HCT116 (cell line): Measurements from ENCODE around the gene KLF6. TPM values are rescaled to one million over a fixed set of nuclear protein-coding genes. Genes with fewer than 3 reads are reported as not detected.

ENCODE experiments used
- ATAC-seq: fragments of 200-7000 bp; cut with Tn5 transposase; 2 replicates; pipeline ENCODE4 v1.9.1; 2020; ENCODE audit warnings: mild to moderate bottlenecking, moderate library complexity
- BruUV-seq: library from RNA; stranded (reverse); fragments of 400-500 nt; replicated peaks from 2 replicates; lab custom pipeline; 2021; lab: Mats Ljungman, UMichigan
- CTCF ChIA-PET: fragments of 300-600 bp; sonication (Branson Sonifier 250); formaldehyde crosslinking; loops from one replicate; lab custom pipeline; 2021; ENCODE audit warnings: antibody characterized with exemption; lab: Charles Lee
- POLR2A ChIA-PET: fragments of 300-600, 350-600 bp; sonication (Branson Sonifier 250); formaldehyde crosslinking; loops from one replicate; lab custom pipeline; 2021; ENCODE audit warnings: antibody characterized with exemption; lab: Charles Lee
- RAD21 ChIA-PET, 2 experiments: fragments of 300-600 bp; sonication (Branson Sonifier 250); formaldehyde crosslinking; loops; one replicate each; lab custom pipeline; 2023; ENCODE audit warnings: low total read pairs in 2 of 2; ENCODE audit not compliant: uncharacterized antibody in 2 of 2, unreplicated experiment in 2 of 2, low non-redundant PET in 1 of 2; lab: Charles Lee
- DNase-seq: peaks from one replicate; pipeline ENCODE4 v3.0.0-alpha.2; 2010; ENCODE audit warnings: low read depth, low spot score
- H2AFZ ChIP-seq: fragments of 200-600 bp; shearing (Covaris generic), sonication (generic); 2 replicates; pipeline ENCODE4 v1.6.1; 2017; ENCODE audit warnings: low read depth, mixed run types, mixed read lengths, antibody characterized with exemption, low read length; ENCODE audit not compliant: poor library complexity, severe bottlenecking
- H3K27ac ChIP-seq: 2 replicates; pipeline ENCODE4 v1.5.1; 2012; ENCODE audit warnings: low read depth, low read length
- H3K27me3 ChIP-seq: fragments of 200-600 bp; sonication (generic); 2 replicates; pipeline ENCODE4 v1.6.1; 2016; ENCODE audit warnings: mixed run types, low read length, mixed read lengths; ENCODE audit not compliant: insufficient read depth
- H3K36me3 ChIP-seq, 2 experiments: fragments of 200-500 bp in 1 of 2; fragments of 200-600 bp in 1 of 2; sonication (Bioruptor generic) in 1 of 2; sonication (generic) in 1 of 2; 2 replicates each; pipeline versions ENCODE4 v1.5.1 to v1.6.1; 2014 to 2016; ENCODE audit warnings: low read length in 2 of 2, inconsistent platforms in 1 of 2, mixed read lengths in 1 of 2, mixed run types in 1 of 2; ENCODE audit not compliant: insufficient read depth in 2 of 2, control insufficient read depth in 1 of 2
- H3K4me1 ChIP-seq, 2 experiments: fragments of 200-600 bp in 1 of 2; sonication (generic) in 1 of 2; 2 replicates each; pipeline versions ENCODE4 v1.5.1 to v1.6.1; 2012 to 2017; ENCODE audit warnings: low read length in 2 of 2, inconsistent platforms in 1 of 2, mild to moderate bottlenecking in 1 of 2, mixed read lengths in 1 of 2, mixed run types in 1 of 2, moderate library complexity in 1 of 2; ENCODE audit not compliant: insufficient read depth in 2 of 2, control insufficient read depth in 1 of 2
- H3K4me2 ChIP-seq: fragments of 200-600 bp; sonication (generic); 2 replicates; pipeline ENCODE4 v1.6.1; 2017; ENCODE audit warnings: mixed run types, low read length, mixed read lengths
- H3K4me3 ChIP-seq, 2 experiments: fragments of 200-600 bp in 1 of 2; sonication (generic) in 1 of 2; replicated peaks in 1 of 2; 2 replicates each; pipeline ENCODE4 v1.5.1; 2011 to 2016; ENCODE audit warnings: low read length in 2 of 2, control low read depth in 1 of 2, low read depth in 1 of 2, mild to moderate bottlenecking in 1 of 2, mixed read lengths in 1 of 2, mixed run types in 1 of 2
- H3K79me2 ChIP-seq: fragments of 200-600 bp; sonication (generic); 2 replicates; pipeline ENCODE4 v1.6.1; 2017; ENCODE audit warnings: mild to moderate bottlenecking, mixed run types, low read length, moderate library complexity, mixed read lengths; ENCODE audit not compliant: insufficient read depth
- H3K9ac ChIP-seq: fragments of 200-600 bp; sonication (generic); 2 replicates; pipeline ENCODE4 v1.6.1; 2016; ENCODE audit warnings: low read length, mixed read lengths
- H3K9me2 ChIP-seq: fragments of 200-600 bp; sonication (generic), shearing (Covaris generic); 2 replicates; pipeline ENCODE4 v1.6.1; 2017; ENCODE audit warnings: mixed run types, mild to moderate bottlenecking, moderate library complexity; ENCODE audit not compliant: insufficient read depth
- H3K9me3 ChIP-seq, 2 experiments: fragments of 200-500 bp in 1 of 2; fragments of 200-600 bp in 1 of 2; sonication (Bioruptor generic) in 1 of 2; sonication (generic) in 1 of 2; 2 replicates each; pipeline ENCODE4 v1.6.1; 2014 to 2017; ENCODE audit warnings: low read length in 2 of 2, mixed read lengths in 2 of 2, inconsistent platforms in 1 of 2, low read depth in 1 of 2, mild to moderate bottlenecking in 1 of 2, mixed run types in 1 of 2, moderate library complexity in 1 of 2; ENCODE audit not compliant: control insufficient read depth in 1 of 2, insufficient read depth in 1 of 2
- H4K20me1 ChIP-seq: fragments of 200-600 bp; sonication (generic), shearing (Covaris generic); 2 replicates; pipeline ENCODE4 v1.6.1; 2017; ENCODE audit warnings: mixed run types, mild to moderate bottlenecking, moderate library complexity; ENCODE audit not compliant: insufficient read depth
- ATF3 ChIP-seq: IDR thresholded peaks from 2 replicates; pipeline ENCODE4 v1.6.1; 2012
- CBX3 ChIP-seq: IDR thresholded peaks from 2 replicates; pipeline ENCODE4 v1.6.1; 2012; ENCODE audit warnings: low read depth
- CEBPB ChIP-seq: IDR thresholded peaks from 2 replicates; pipeline ENCODE4 v1.6.1; 2012; ENCODE audit warnings: low read depth
- CTCF ChIP-seq, 3 experiments: fragments of 200-600 bp in 1 of 3; sonication (generic) in 1 of 3; IDR thresholded peaks in 2 of 3; conservative IDR thresholded peaks in 1 of 3; 2 replicates each; pipeline ENCODE4 v1.5.1; 2012 to 2017; ENCODE audit warnings: low read depth in 2 of 3, low read length in 2 of 3, antibody characterized with exemption in 1 of 3, borderline replicate concordance in 1 of 3, control low read depth in 1 of 3, mild to moderate bottlenecking in 1 of 3, mixed read lengths in 1 of 3, mixed run types in 1 of 3, moderate library complexity in 1 of 3; ENCODE audit not compliant: insufficient read depth in 1 of 3
- EGR1 ChIP-seq: IDR thresholded peaks from 2 replicates; pipeline ENCODE4 v1.6.1; 2012; ENCODE audit warnings: low read depth
- EZH2 ChIP-seq: fragments of 200-600 bp; sonication (generic); IDR thresholded peaks from 2 replicates; pipeline ENCODE4 v1.6.1; 2017; ENCODE audit warnings: antibody characterized with exemption, mixed run types
- EZH2phosphoT487 ChIP-seq: fragments of 200-600 bp; IDR thresholded peaks from 2 replicates; pipeline ENCODE4 v1.6.1; 2018; ENCODE audit warnings: antibody characterized with exemption, borderline replicate concordance
- FOSL1 ChIP-seq: IDR thresholded peaks from 2 replicates; pipeline ENCODE4 v1.6.1; 2012; ENCODE audit warnings: low read depth
- POLR2A ChIP-seq: IDR thresholded peaks from 2 replicates; pipeline ENCODE4 v1.7.0; 2011; ENCODE audit warnings: borderline replicate concordance; ENCODE audit not compliant: insufficient read depth, insufficient read length; ENCODE audit errors: extremely low read depth
- POLR2AphosphoS5 ChIP-seq: IDR thresholded peaks from 2 replicates; pipeline ENCODE4 v1.6.1; 2011; ENCODE audit warnings: mild to moderate bottlenecking, low read depth, low read length, moderate library complexity
- REST ChIP-seq: IDR thresholded peaks from 2 replicates; pipeline ENCODE4 v1.6.1; 2012; ENCODE audit warnings: low read depth
- SP1 ChIP-seq: IDR thresholded peaks from 2 replicates; pipeline ENCODE4 v1.6.1; 2012; ENCODE audit warnings: low read depth
- SRF ChIP-seq: IDR thresholded peaks from 2 replicates; pipeline ENCODE4 v1.6.1; 2012; ENCODE audit warnings: low read depth
- TCF7L2 ChIP-seq: IDR thresholded peaks from 2 replicates; pipeline ENCODE4 v1.7.0; 2011; ENCODE audit warnings: borderline replicate concordance, inconsistent platforms; ENCODE audit not compliant: insufficient read depth, insufficient read length; ENCODE audit errors: extremely low read depth
- ZFX ChIP-seq: fragments of 450-650 bp; IDR thresholded peaks from 2 replicates; pipeline ENCODE4 v1.6.1; 2017
- ZNF274 ChIP-seq: fragments of 200-500 bp; sonication (Bioruptor generic); IDR thresholded peaks from 2 replicates; pipeline ENCODE4 v1.6.1; 2014; ENCODE audit warnings: mild to moderate bottlenecking, low read depth, low read length, inconsistent platforms
- intact Hi-C: fragments of 100-400 bp; cut with micrococcal nuclease; formaldehyde crosslinking; loops from 2 replicates; pipeline ENCODE4 v1.10.0; 2022
- total RNA-seq: library from RNA; stranded (reverse); gene quantifications from one replicate; pipeline ENCODE4 v1.2.1, GENCODE V29; 2021; ENCODE audit not compliant: unreplicated experiment

KLF6 gene
- total RNA-seq, 1 experiment from 2014 or later = 82.2 TPM

- Histone ChIP-seq H3K27me3 (no peaks in the 10 kb centered on the region), H3K4me2 (no peak overlapping the region), H3K9ac (no peak overlapping the region), H3K9me2 (no peaks in the 10 kb centered on the region), H3K79me2 (no peaks in the 10 kb centered on the region), H3K36me3 (no peaks in the 10 kb centered on the region), H2AFZ (no peak overlapping the region), H3K9me3 (no peaks in the 10 kb centered on the region), H3K4me1 (peaks cover 6 to 17% of the 10 kb centered on the region in 2 experiments; a peak in 2 of 4 replicates), H3K4me3 (no peak overlapping the region), H4K20me1 (no peaks in the 10 kb centered on the region), H3K27ac (no peak overlapping the region)
- CTCF ChIA-PET = no interaction called here
- POLR2A ChIA-PET = no interaction called here
- RAD21 ChIA-PET = no interaction called here
- DNase-seq (no peak), ATAC-seq (no peak)
- intact Hi-C loops = no loop called here
- TF ChIP-seq TCF7L2 = no peak
- TF ChIP-seq EGR1 = no peak
- TF ChIP-seq CTCF (IDR thresholded peaks at IDR 0.05 in 2 of 3, conservative IDR thresholded peaks at IDR 0.05 in 1 of 3; ENCODE audit: borderline replicate concordance in 1 of 3, insufficient read depth in 1 of 3, low read depth in 2 of 3, low read length in 2 of 3) = no peak
- no peak for TF ChIP-seq POLR2AphosphoS5
- no peak for TF ChIP-seq POLR2A
- no TSS peak for BruUV-seq
Observed at GRCh38 chr10:3833046-3833445, 48.0 kb upstream of the KLF6 start.

GRCh38 chr10:3832022-3832786 is 47.2 kb upstream of the KLF6 start:
- ATAC-seq = no peak
- H3K4me1 ChIP-seq = peaks cover 6 to 25% of the 10 kb centered on the region in 2 experiments; a peak in 2 of 4 replicates
- no peaks in the 10 kb centered on the region for H3K36me3 ChIP-seq
- no peak overlapping the region for H3K4me3 ChIP-seq
- no peaks in the 10 kb centered on the region for H3K79me2 ChIP-seq
- ChIA-PET CTCF (no interaction called here), RAD21 (no interaction called here), POLR2A (no interaction called here)
- intact Hi-C loops = no loop called here
- H3K9me3 ChIP-seq = no peaks in the 10 kb centered on the region
- BruUV-seq = no TSS peak
- H3K27ac ChIP-seq = no peak overlapping the region
- H3K9ac ChIP-seq = no peak overlapping the region
- no peaks in the 10 kb centered on the region for H3K27me3 ChIP-seq
- no peak for DNase-seq
- no peaks in the 10 kb centered on the region for H3K9me2 ChIP-seq
- H2AFZ ChIP-seq = peak overlapping the region; percentile 4
- no peak overlapping the region for H3K4me2 ChIP-seq
- H4K20me1 ChIP-seq = no peaks in the 10 kb centered on the region
- TF ChIP-seq EZH2phosphoT487 (no peak), ATF3 (no peak), REST (no peak), ZNF274 (no peak), FOSL1 (no peak), CEBPB (no peak), CBX3 (no peak), EZH2 (no peak), POLR2A (no peak), SRF (no peak), EGR1 (no peak), ZFX (no peak), SP1 (no peak)
